ENCODE measurements around the gene PHOSPHO2. TPM values are rescaled to one million over a fixed set of nuclear protein-coding genes. Genes with fewer than 3 reads are reported as not detected.

The PHOSPHO2 gene
- total and polyA plus RNA-seq, 4 donors, result 1.9 to 12.6 (median 2.8) TPM

DNA sequence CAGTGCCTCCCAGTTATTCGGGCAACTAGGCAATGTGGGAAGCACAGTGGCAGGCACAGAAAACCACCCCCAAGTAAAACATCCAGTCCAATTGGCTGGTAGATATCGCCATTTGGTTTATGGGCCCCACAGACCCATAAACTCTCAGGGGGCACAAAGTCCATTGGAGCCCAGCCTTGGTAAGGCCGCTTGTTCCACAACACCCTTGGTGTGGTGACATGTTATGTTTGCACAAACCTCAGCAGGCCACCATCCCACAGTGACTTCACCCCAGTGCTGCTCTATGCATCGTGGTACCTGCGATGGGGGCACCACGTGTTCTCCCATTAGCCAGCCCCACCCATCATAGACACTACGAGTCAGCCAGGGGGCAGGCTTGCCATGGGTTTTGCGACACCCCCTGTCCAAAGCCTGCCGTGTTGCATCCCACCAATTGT, 18.5 kb downstream of the PHOSPHO2 start:
- peaks cover 4 to 25% (median 14%) of the 10 kb centered on the region in 5 donors for H3K4me1 ChIP-seq (ENCODE audit: control insufficient read depth in 5 of 5, insufficient read depth in 5 of 5, low read length in 5 of 5)
- no peaks in the 10 kb centered on the region for H3K27me3 ChIP-seq (ENCODE audit: control insufficient read depth in 3 of 3, insufficient read depth in 3 of 3, low read length in 2 of 3)
- WGBS, 2 donors, result 90 to 98% methylated on average over 9 of the region's 9 CpGs
- TF ChIP-seq, protein P1, sequence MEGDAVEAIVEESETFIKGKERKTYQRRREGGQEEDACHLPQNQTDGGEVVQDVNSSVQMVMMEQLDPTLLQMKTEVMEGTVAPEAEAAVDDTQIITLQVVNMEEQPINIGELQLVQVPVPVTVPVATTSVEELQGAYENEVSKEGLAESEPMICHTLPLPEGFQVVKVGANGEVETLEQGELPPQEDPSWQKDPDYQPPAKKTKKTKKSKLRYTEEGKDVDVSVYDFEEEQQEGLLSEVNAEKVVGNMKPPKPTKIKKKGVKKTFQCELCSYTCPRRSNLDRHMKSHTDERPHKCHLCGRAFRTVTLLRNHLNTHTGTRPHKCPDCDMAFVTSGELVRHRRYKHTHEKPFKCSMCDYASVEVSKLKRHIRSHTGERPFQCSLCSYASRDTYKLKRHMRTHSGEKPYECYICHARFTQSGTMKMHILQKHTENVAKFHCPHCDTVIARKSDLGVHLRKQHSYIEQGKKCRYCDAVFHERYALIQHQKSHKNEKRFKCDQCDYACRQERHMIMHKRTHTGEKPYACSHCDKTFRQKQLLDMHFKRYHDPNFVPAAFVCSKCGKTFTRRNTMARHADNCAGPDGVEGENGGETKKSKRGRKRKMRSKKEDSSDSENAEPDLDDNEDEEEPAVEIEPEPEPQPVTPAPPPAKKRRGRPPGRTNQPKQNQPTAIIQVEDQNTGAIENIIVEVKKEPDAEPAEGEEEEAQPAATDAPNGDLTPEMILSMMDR (IDR thresholded peaks at IDR 0.05; ENCODE audit: control extremely low read depth, extremely low read depth), result no peak
- H3K36me3 ChIP-seq (ENCODE audit: control insufficient read depth in 4 of 4, insufficient read depth in 4 of 4, low read length in 4 of 4), result no peaks in the 10 kb centered on the region
- H3K4me3 ChIP-seq, result no peak overlapping the region
- DNase-seq, result no peak
- no peaks in the 10 kb centered on the region for H3K9me3 ChIP-seq (ENCODE audit: control insufficient read depth in 4 of 4, insufficient read depth in 3 of 4, low read length in 3 of 4)
- H3K27ac ChIP-seq (ENCODE audit: low read depth in 1 of 2, low read length in 1 of 2), result no peak overlapping the region
- no peak overlapping the region for H3K9ac ChIP-seq (ENCODE audit: insufficient read depth in 1 of 2, low read length in 2 of 2)
- no peak for ATAC-seq (ENCODE audit: insufficient read depth, low FRiP score)

DNA sequence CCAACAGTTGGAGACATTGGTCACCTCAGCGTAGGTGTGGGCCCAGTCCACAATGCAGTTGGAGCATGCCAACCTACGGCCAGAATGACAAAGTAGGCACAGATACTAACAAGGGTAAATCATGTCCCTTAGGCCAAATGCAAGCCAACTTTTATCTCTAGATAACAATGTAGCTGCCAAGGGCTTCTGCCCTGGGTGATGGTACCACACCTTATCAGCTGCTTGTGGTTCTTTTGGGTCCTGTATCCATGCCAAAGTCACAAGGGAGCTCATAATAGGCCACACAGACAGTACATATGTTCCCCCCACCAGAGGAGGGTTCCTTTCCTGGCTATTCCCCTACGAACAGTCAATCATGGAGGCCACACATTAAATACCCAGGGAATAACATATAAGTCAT, 19.1 kb downstream of the PHOSPHO2 start:
- H3K4me3 ChIP-seq, result no peak overlapping the region
- WGBS, 2 donors, result 96 to 97% methylated on average over 3 of the region's 3 CpGs
- H3K27me3 ChIP-seq (ENCODE audit: control insufficient read depth in 3 of 3, insufficient read depth in 3 of 3, low read length in 2 of 3), result no peaks in the 10 kb centered on the region
- H3K27ac ChIP-seq (ENCODE audit: low read depth in 1 of 2, low read length in 1 of 2), result no peak overlapping the region
- no peaks in the 10 kb centered on the region for H3K36me3 ChIP-seq (ENCODE audit: control insufficient read depth in 4 of 4, insufficient read depth in 4 of 4, low read length in 4 of 4)
- no peak for DNase-seq
- peaks cover 4 to 25% (median 14%) of the 10 kb centered on the region in 5 donors for H3K4me1 ChIP-seq (ENCODE audit: control insufficient read depth in 5 of 5, insufficient read depth in 5 of 5, low read length in 5 of 5)
- ATAC-seq (ENCODE audit: insufficient read depth, low FRiP score), result no peak
- H3K9me3 ChIP-seq (ENCODE audit: control insufficient read depth in 4 of 4, insufficient read depth in 3 of 4, low read length in 3 of 4), result no peaks in the 10 kb centered on the region
- no peak overlapping the region for H3K9ac ChIP-seq (ENCODE audit: insufficient read depth in 1 of 2, low read length in 2 of 2)
- TF ChIP-seq, protein P1 (IDR thresholded peaks at IDR 0.05; ENCODE audit: control extremely low read depth, extremely low read depth), result no peak

DNA sequence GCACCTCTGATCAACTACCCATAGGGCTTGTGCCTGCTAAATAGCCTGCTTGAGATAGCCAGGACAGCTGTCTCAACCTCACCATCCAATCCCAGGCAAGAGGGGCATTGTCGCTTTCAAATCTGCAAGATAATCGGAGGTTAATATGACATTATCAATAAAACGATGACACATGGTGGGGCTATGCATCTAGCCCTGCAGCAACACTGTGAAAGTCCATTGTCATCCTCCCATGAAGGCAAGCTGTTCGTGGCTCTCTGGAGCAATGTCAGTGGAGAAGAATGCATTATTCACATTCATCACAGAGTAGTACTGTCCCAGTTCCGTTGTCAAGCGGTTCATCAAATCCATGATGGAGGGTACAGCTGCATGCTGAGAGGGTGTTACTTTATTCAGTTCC, 20.4 kb downstream of the PHOSPHO2 start:
- Histone ChIP-seq H3K4me3 (no peak overlapping the region), H3K9me3 (ENCODE audit: control insufficient read depth in 4 of 4, insufficient read depth in 3 of 4, low read length in 3 of 4) (no peaks in the 10 kb centered on the region), H3K4me1 (ENCODE audit: control insufficient read depth in 5 of 5, insufficient read depth in 5 of 5, low read length in 5 of 5) (peaks cover 4 to 25% (median 13%) of the 10 kb centered on the region in 5 donors), H3K36me3 (ENCODE audit: control insufficient read depth in 4 of 4, insufficient read depth in 4 of 4, low read length in 4 of 4) (no peaks in the 10 kb centered on the region), H3K27me3 (ENCODE audit: control insufficient read depth in 3 of 3, insufficient read depth in 3 of 3, low read length in 2 of 3) (no peaks in the 10 kb centered on the region), H3K27ac (ENCODE audit: low read depth in 1 of 2, low read length in 1 of 2) (peak overlapping the region in 1 of 2 donors; percentile 48), H3K9ac (ENCODE audit: insufficient read depth in 1 of 2, low read length in 2 of 2) (no peak overlapping the region)
- DNase-seq, result no peak
- 96 to 97% methylated on average over 6 of the region's 6 CpGs for WGBS, 2 donors
- TF ChIP-seq, protein P1 (IDR thresholded peaks at IDR 0.05; ENCODE audit: control extremely low read depth, extremely low read depth), result no peak
- ATAC-seq (ENCODE audit: insufficient read depth, low FRiP score), result no peak
